K562 (cell line): ENCODE results near the gene CLNK. TPM values are rescaled to one million over a fixed set of nuclear protein-coding genes. Genes with fewer than 3 reads are reported as not detected.
A peak's percentile ranks its signal among the peaks of the same experiment; 100 is the strongest.

Experiments used
- polyA plus RNA-seq, 8 experiments: library from polyadenylated mRNA; depleted of rRNA in 4 of 8; stranded (reverse) in 5 of 8; unstranded in 3 of 8; fragments of >200 nt; fragmentation: Nextera tagmentation in 2 of 8; fragmentation: Illumina TruSeq in 1 of 8; extraction: Ambion mirVana in 2 of 8; extraction: Trizol in 1 of 8; gene quantifications; 2 replicates each; pipeline versions ENCODE4 v1.2.1 to v1.2.3, GENCODE V29; 2011 to 2014; ENCODE audit warnings: inconsistent platforms in 1 of 8, missing spikeins in 1 of 8
- total RNA-seq, 7 experiments: library from RNA; depleted of rRNA in 6 of 7; stranded (reverse); fragments of >200 nt in 6 of 7; fragmentation: Illumina TruSeq in 2 of 7; extraction: Trizol in 2 of 7; gene quantifications; 2 replicates each; pipeline versions ENCODE4 v1.2.1 to v1.2.3, GENCODE V29; 2011 to 2021; ENCODE audit warnings: low replicate concordance in 1 of 7
- TF ChIP-seq, protein P1 (sequence below), 2 experiments: fragments of 450-650 bp; formaldehyde crosslinking in 1 of 2; IDR thresholded peaks; 2 replicates each; pipeline versions ENCODE4 v1.4.0 to v1.6.1; 2014 to 2020; ENCODE audit warnings: mild to moderate bottlenecking in 2 of 2, borderline replicate concordance in 1 of 2, low read depth in 1 of 2
- TF ChIP-seq, protein P2 (sequence below): fragments of 450-650 bp; formaldehyde crosslinking; IDR thresholded peaks from 2 replicates; pipeline ENCODE4 v1.4.0; 2020; ENCODE audit warnings: mild to moderate bottlenecking, moderate library complexity

CLNK gene
- total and polyA plus RNA-seq, 9 of the 15 experiments (the other 6 are each of a cell fraction or from before 2014, with no cell fraction given) = not detected

DNA sequence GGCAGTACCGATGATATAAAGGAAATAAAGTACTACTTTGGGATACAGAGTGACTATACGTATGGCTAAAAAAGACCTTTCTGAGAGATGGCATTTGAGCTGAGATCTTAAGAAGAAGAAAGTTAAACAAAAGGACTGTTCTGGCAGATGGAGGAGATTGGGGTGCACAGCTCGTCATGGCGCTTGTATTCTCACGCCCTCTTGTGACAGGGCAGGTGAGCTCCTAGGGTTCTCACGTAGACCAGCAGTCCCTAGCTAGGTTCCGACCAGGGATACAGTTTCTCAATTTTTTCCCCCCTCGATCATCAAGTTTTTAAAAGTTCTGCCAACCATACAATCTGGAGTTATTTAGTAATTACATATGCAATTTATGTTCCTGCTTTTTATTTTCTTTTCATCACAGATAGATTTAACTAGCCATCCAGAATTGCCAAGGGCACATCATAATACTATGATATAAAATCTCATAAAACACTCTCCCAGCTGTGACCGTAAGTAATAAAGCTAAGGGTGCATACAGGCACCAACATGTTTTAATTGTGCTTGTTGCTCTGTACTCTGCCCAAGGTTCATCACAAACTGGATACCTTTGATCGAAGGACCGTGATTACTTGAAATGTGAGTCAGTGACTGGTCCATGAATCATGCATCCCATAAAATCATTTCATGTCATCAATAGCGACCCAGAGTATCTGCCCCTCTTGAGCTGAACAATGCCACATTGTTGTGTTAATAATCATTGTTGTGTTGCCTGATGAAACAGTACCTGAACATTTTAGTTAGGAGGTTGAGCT is 157.9 kb downstream of the CLNK start (continued):
- TF ChIP-seq, protein P1, sequence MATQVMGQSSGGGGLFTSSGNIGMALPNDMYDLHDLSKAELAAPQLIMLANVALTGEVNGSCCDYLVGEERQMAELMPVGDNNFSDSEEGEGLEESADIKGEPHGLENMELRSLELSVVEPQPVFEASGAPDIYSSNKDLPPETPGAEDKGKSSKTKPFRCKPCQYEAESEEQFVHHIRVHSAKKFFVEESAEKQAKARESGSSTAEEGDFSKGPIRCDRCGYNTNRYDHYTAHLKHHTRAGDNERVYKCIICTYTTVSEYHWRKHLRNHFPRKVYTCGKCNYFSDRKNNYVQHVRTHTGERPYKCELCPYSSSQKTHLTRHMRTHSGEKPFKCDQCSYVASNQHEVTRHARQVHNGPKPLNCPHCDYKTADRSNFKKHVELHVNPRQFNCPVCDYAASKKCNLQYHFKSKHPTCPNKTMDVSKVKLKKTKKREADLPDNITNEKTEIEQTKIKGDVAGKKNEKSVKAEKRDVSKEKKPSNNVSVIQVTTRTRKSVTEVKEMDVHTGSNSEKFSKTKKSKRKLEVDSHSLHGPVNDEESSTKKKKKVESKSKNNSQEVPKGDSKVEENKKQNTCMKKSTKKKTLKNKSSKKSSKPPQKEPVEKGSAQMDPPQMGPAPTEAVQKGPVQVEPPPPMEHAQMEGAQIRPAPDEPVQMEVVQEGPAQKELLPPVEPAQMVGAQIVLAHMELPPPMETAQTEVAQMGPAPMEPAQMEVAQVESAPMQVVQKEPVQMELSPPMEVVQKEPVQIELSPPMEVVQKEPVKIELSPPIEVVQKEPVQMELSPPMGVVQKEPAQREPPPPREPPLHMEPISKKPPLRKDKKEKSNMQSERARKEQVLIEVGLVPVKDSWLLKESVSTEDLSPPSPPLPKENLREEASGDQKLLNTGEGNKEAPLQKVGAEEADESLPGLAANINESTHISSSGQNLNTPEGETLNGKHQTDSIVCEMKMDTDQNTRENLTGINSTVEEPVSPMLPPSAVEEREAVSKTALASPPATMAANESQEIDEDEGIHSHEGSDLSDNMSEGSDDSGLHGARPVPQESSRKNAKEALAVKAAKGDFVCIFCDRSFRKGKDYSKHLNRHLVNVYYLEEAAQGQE (IDR thresholded peaks at IDR 0.05; ENCODE audit: borderline replicate concordance) = peak; percentile 59; the same call in 1 of the 2 replicates
- TF ChIP-seq, protein P1 (CRISPR knock-in tag; IDR thresholded peaks at IDR 0.05; ENCODE audit: low read depth) = no peak
- TF ChIP-seq, protein P2, sequence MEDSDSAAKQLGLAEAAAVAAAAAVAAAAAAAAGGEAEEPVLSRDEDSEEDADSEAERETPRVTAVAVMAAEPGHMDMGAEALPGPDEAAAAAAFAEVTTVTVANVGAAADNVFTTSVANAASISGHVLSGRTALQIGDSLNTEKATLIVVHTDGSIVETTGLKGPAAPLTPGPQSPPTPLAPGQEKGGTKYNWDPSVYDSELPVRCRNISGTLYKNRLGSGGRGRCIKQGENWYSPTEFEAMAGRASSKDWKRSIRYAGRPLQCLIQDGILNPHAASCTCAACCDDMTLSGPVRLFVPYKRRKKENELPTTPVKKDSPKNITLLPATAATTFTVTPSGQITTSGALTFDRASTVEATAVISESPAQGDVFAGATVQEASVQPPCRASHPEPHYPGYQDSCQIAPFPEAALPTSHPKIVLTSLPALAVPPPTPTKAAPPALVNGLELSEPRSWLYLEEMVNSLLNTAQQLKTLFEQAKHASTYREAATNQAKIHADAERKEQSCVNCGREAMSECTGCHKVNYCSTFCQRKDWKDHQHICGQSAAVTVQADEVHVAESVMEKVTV (CRISPR knock-in tag) = 0 out of 2 replicates have a peak, but pooled peaks have one; percentile 13
